HG03342 (cell line): ENCODE measurements around the gene FMNL3.

Source experiments
- ATAC-seq: cut with Tn5 transposase; IDR thresholded peaks from one replicate; pipeline ENCODE4 v1.9.1; 2021; ENCODE audit warnings: mild to moderate bottlenecking, moderate library complexity; ENCODE audit not compliant: unreplicated experiment

The FMNL3 gene

GRCh38 chr12:49658276-49658675, 48.9 kb downstream of the FMNL3 start:
- no peak for ATAC-seq

GRCh38 chr12:49655595-49656236, 51.5 kb downstream of the FMNL3 start:
- ATAC-seq, result no peak

GRCh38 chr12:49654715-49655114, 52.5 kb downstream of the FMNL3 start:
- ATAC-seq, result no peak

GRCh38 chr12:49652921-49653520, 54.2 kb downstream of the FMNL3 start:
- ATAC-seq, result no peak

GRCh38 chr12:49651855-49652254, 55.4 kb downstream of the FMNL3 start:
- no peak for ATAC-seq

GRCh38 chr12:49649892-49650291, 57.3 kb downstream of the FMNL3 start:
- ATAC-seq, result no peak

GRCh38 chr12:49649445-49649844, 57.8 kb downstream of the FMNL3 start:
- ATAC-seq, result no peak

- no peak for ATAC-seq
Measured at GRCh38 chr12:49648712-49649003, 58.5 kb downstream of the FMNL3 start.

- ATAC-seq, result no peak
Measured at GRCh38 chr12:49647827-49648711, 59.1 kb downstream of the FMNL3 start.

- ATAC-seq, result no peak
Measured at GRCh38 chr12:49646871-49647654, 60.1 kb downstream of the FMNL3 start.

GRCh38 chr12:49646331-49646830, 60.8 kb downstream of the FMNL3 start:
- ATAC-seq, result no peak

GRCh38 chr12:49645146-49646039, 61.8 kb downstream of the FMNL3 start:
- no peak for ATAC-seq

GRCh38 chr12:49644620-49644994, 62.6 kb downstream of the FMNL3 start:
- no peak for ATAC-seq

GRCh38 chr12:49643961-49644619, 63.1 kb downstream of the FMNL3 start:
- no peak for ATAC-seq

GRCh38 chr12:49643135-49643534, 64.1 kb downstream of the FMNL3 start:
- ATAC-seq, result no peak

- ATAC-seq, result no peak
Measured at GRCh38 chr12:49642370-49642802, 64.8 kb downstream of the FMNL3 start.

- ATAC-seq, result no peak
Measured at GRCh38 chr12:49641748-49642369, 65.3 kb downstream of the FMNL3 start.

- ATAC-seq, result peak; percentile 54
Measured at GRCh38 chr12:49636979-49637755, 70.0 kb downstream of the FMNL3 start.
